Trophoblast cell (in vitro differentiated cells and primary cell): ENCODE results near the gene CKMT2.

Source experiments
- DNase-seq, 2 donors: peaks; one replicate each; pipeline ENCODE4 v3.0.0-alpha.2; 2016
- H2AFZ ChIP-seq: 2 replicates; pipeline ENCODE4 v1.6.1; 2013; ENCODE audit warnings: low read length, moderate library complexity, mild to moderate bottlenecking; ENCODE audit not compliant: insufficient read depth, poor library complexity
- H2AK5ac ChIP-seq: 2 replicates; pipeline ENCODE4 v1.6.1; 2013; ENCODE audit warnings: mild to moderate bottlenecking, low read length
- H2BK120ac ChIP-seq: 2 replicates; pipeline ENCODE4 v1.6.1; 2013; ENCODE audit warnings: low read length, mild to moderate bottlenecking, moderate library complexity; ENCODE audit not compliant: insufficient read depth, poor library complexity
- H2BK12ac ChIP-seq: 2 replicates; pipeline ENCODE4 v1.6.1; 2013; ENCODE audit warnings: mild to moderate bottlenecking, low read length, moderate library complexity
- H2BK5ac ChIP-seq: 2 replicates; pipeline ENCODE4 v1.6.1; 2013; ENCODE audit warnings: low read length, low read depth, moderate library complexity, mild to moderate bottlenecking; ENCODE audit not compliant: poor library complexity
- H3K14ac ChIP-seq: 2 replicates; pipeline ENCODE4 v1.6.1; 2013; ENCODE audit warnings: mild to moderate bottlenecking, low read length
- H3K18ac ChIP-seq: 2 replicates; pipeline ENCODE4 v1.6.1; 2013; ENCODE audit warnings: mild to moderate bottlenecking, low read length
- H3K23ac ChIP-seq: 2 replicates; pipeline ENCODE4 v1.6.1; 2013; ENCODE audit warnings: low read length
- H3K27ac ChIP-seq: 2 replicates; pipeline ENCODE4 v1.5.1; 2013; ENCODE audit warnings: low read depth, mild to moderate bottlenecking, inconsistent platforms, low read length, moderate library complexity
- H3K27me3 ChIP-seq: 2 replicates; pipeline ENCODE4 v1.6.1; 2013; ENCODE audit warnings: inconsistent platforms, mild to moderate bottlenecking, low read length, moderate library complexity; ENCODE audit not compliant: insufficient read depth
- H3K36me3 ChIP-seq, 2 experiments: 1 replicate in 1 of 2; 2 replicates in 1 of 2; pipeline ENCODE4 v1.6.1; 2013; ENCODE audit warnings: low read length in 2 of 2, mild to moderate bottlenecking in 2 of 2, moderate library complexity in 1 of 2; ENCODE audit not compliant: insufficient read depth in 2 of 2, control insufficient read depth in 1 of 2
- H3K4ac ChIP-seq: 2 replicates; pipeline ENCODE4 v1.6.1; 2013; ENCODE audit warnings: low read depth, mild to moderate bottlenecking, low read length, moderate library complexity
- H3K4me1 ChIP-seq, 2 experiments: 1 replicate in 1 of 2; 2 replicates in 1 of 2; pipeline ENCODE4 v1.6.1; 2013; ENCODE audit warnings: low read length in 2 of 2, mild to moderate bottlenecking in 2 of 2, moderate library complexity in 1 of 2; ENCODE audit not compliant: insufficient read depth in 2 of 2, control insufficient read depth in 1 of 2
- H3K4me2 ChIP-seq: 2 replicates; pipeline ENCODE4 v1.6.1; 2013; ENCODE audit warnings: inconsistent platforms, mild to moderate bottlenecking, low read length, moderate library complexity
- H3K4me3 ChIP-seq: 2 replicates; pipeline ENCODE4 v1.5.1; 2013; ENCODE audit warnings: mild to moderate bottlenecking, low read depth, low read length, inconsistent platforms
- H3K79me1 ChIP-seq: one replicate; pipeline ENCODE4 v1.6.1; 2013; ENCODE audit warnings: low read length
- H3K79me2 ChIP-seq: 2 replicates; pipeline ENCODE4 v1.6.1; 2013; ENCODE audit warnings: low read length, mild to moderate bottlenecking; ENCODE audit not compliant: control insufficient read depth, insufficient read depth, poor library complexity
- H3K9ac ChIP-seq: 2 replicates; pipeline ENCODE4 v1.6.1; 2013; ENCODE audit warnings: mild to moderate bottlenecking, low read length
- H3K9me3 ChIP-seq: 2 replicates; pipeline ENCODE4 v1.6.1; 2013; ENCODE audit warnings: low read depth, mild to moderate bottlenecking, control low read depth, inconsistent platforms, low read length; ENCODE audit not compliant: insufficient read depth
- H4K12ac ChIP-seq: 2 replicates; pipeline ENCODE4 v1.6.1; 2013; ENCODE audit warnings: low read depth, mild to moderate bottlenecking, low read length, moderate library complexity
- H4K8ac ChIP-seq: 2 replicates; pipeline ENCODE4 v1.6.1; 2013; ENCODE audit warnings: low read depth, mild to moderate bottlenecking, low read length, moderate library complexity
- H4K91ac ChIP-seq: one replicate; pipeline ENCODE4 v1.6.1; 2013; ENCODE audit warnings: low read depth, mild to moderate bottlenecking, low read length, moderate library complexity
- WGBS: extraction: QIAGEN DNeasy Blood & Tissue Kit; methylation state at CpG from one replicate; pipeline ENCODE4 v1.1.7; 2013; ENCODE audit warnings: missing lambda C conversion rate; ENCODE audit not compliant: insufficient read length, insufficient coverage; ENCODE audit errors: extremely low coverage; 5-methylcytosine and 5-hydroxymethylcytosine counted together

Gene CKMT2

GRCh38 chr5:81241961-81242648 is 9.0 kb downstream of the CKMT2 start:
- Histone ChIP-seq H3K9ac (no peak overlapping the region), H3K4me1 (peaks cover 22 to 37% of the 10 kb centered on the region in 2 experiments), H3K4ac (peak overlapping the region; percentile 31), H2AK5ac (no peak overlapping the region), H3K36me3 (peaks cover 3 to 5% of the 10 kb centered on the region in 2 experiments), H3K23ac (no peak overlapping the region), H3K18ac (no peak overlapping the region), H3K4me3 (no peak overlapping the region), H3K27me3 (no peaks in the 10 kb centered on the region), H3K79me1 (peaks cover 8% of the 10 kb centered on the region), H3K4me2 (no peak overlapping the region), H3K9me3 (peaks cover 2% of the 10 kb centered on the region), H2BK5ac (no peak overlapping the region), H4K12ac (no peak overlapping the region), H2BK120ac (no peak overlapping the region), H4K91ac (peak overlapping the region; percentile 30), H3K79me2 (no peaks in the 10 kb centered on the region), H2BK12ac (peak overlapping the region; percentile 34), H4K8ac (no peak overlapping the region), H3K27ac (peak overlapping the region; percentile 32), H2AFZ (no peak overlapping the region), H3K14ac (peak overlapping the region; percentile 32)
- WGBS, result no CpG with 5 or more reads among the region's 8 CpGs
- no peak for DNase-seq

GRCh38 chr5:81242906-81243436 is 9.8 kb downstream of the CKMT2 start:
- no peak overlapping the region for H4K8ac ChIP-seq
- H3K4ac ChIP-seq, result no peak overlapping the region
- H3K23ac ChIP-seq, result no peak overlapping the region
- H3K27me3 ChIP-seq, result no peaks in the 10 kb centered on the region
- H3K79me1 ChIP-seq, result peaks cover 11% of the 10 kb centered on the region
- H2BK5ac ChIP-seq, result no peak overlapping the region
- peaks cover 2% of the 10 kb centered on the region for H3K9me3 ChIP-seq
- H3K14ac ChIP-seq, result no peak overlapping the region
- no peak overlapping the region for H3K27ac ChIP-seq
- H2AFZ ChIP-seq, result no peak overlapping the region
- H3K4me3 ChIP-seq, result no peak overlapping the region
- no peak overlapping the region for H4K91ac ChIP-seq
- no peak overlapping the region for H3K4me2 ChIP-seq
- WGBS, result no CpG with 5 or more reads among the region's 4 CpGs
- no peak overlapping the region for H2AK5ac ChIP-seq
- peaks cover 3 to 5% of the 10 kb centered on the region in 2 experiments for H3K36me3 ChIP-seq
- no peak overlapping the region for H3K9ac ChIP-seq
- H3K79me2 ChIP-seq, result no peaks in the 10 kb centered on the region
- H2BK12ac ChIP-seq, result no peak overlapping the region
- no peak overlapping the region for H3K18ac ChIP-seq
- no peak overlapping the region for H2BK120ac ChIP-seq
- H4K12ac ChIP-seq, result no peak overlapping the region
- H3K4me1 ChIP-seq, result peaks cover 23 to 42% of the 10 kb centered on the region in 2 experiments
- DNase-seq, result peak in 1 of 2 donors; percentile 23

GRCh38 chr5:81244451-81244850 is 11.3 kb downstream of the CKMT2 start:
- no peak overlapping the region for H3K14ac ChIP-seq
- WGBS, result no CpG with 5 or more reads among the region's 4 CpGs
- no peak overlapping the region for H3K23ac ChIP-seq
- no peak overlapping the region for H3K9ac ChIP-seq
- no peak overlapping the region for H2AK5ac ChIP-seq
- no peak for DNase-seq
- no peak overlapping the region for H2BK12ac ChIP-seq
- no peak overlapping the region for H2AFZ ChIP-seq
- peaks cover 27 to 47% of the 10 kb centered on the region in 2 experiments for H3K4me1 ChIP-seq
- no peak overlapping the region for H3K4me3 ChIP-seq
- H2BK5ac ChIP-seq, result no peak overlapping the region
- no peak overlapping the region for H3K4me2 ChIP-seq
- H3K9me3 ChIP-seq, result peaks cover 2% of the 10 kb centered on the region
- H4K12ac ChIP-seq, result no peak overlapping the region
- H3K79me1 ChIP-seq, result peaks cover 13% of the 10 kb centered on the region
- no peak overlapping the region for H4K8ac ChIP-seq
- no peak overlapping the region for H3K27ac ChIP-seq
- no peak overlapping the region for H4K91ac ChIP-seq
- H3K4ac ChIP-seq, result no peak overlapping the region
- no peak overlapping the region for H2BK120ac ChIP-seq
- peaks cover 0 to 5% of the 10 kb centered on the region in 2 experiments for H3K36me3 ChIP-seq
- H3K18ac ChIP-seq, result no peak overlapping the region
- H3K79me2 ChIP-seq, result no peaks in the 10 kb centered on the region
- no peaks in the 10 kb centered on the region for H3K27me3 ChIP-seq

- peak; percentile 35 to 53 for DNase-seq
- Histone ChIP-seq H3K79me2 (no peaks in the 10 kb centered on the region), H4K91ac (peak overlapping the region; percentile 41), H2AK5ac (no peak overlapping the region), H3K27me3 (no peaks in the 10 kb centered on the region), H3K27ac (peak overlapping the region; percentile 67), H3K4me3 (no peak overlapping the region), H3K4me2 (peak overlapping the region; percentile 1), H3K23ac (no peak overlapping the region), H2BK120ac (no peak overlapping the region), H3K36me3 (peaks cover 0 to 5% of the 10 kb centered on the region in 2 experiments), H3K4ac (no peak overlapping the region), H3K79me1 (peaks cover 13% of the 10 kb centered on the region), H3K9me3 (no peaks in the 10 kb centered on the region), H4K8ac (no peak overlapping the region), H2AFZ (no peak overlapping the region), H3K18ac (no peak overlapping the region), H3K4me1 (peaks cover 27 to 41% of the 10 kb centered on the region in 2 experiments), H3K14ac (no peak overlapping the region), H2BK12ac (no peak overlapping the region), H3K9ac (no peak overlapping the region), H4K12ac (no peak overlapping the region), H2BK5ac (peak overlapping the region; percentile 29)
- no CpG with 5 or more reads among the region's 5 CpGs for WGBS
Observed at GRCh38 chr5:81245871-81246235, 12.7 kb downstream of the CKMT2 start.
